HG03439 (cell line): ENCODE measurements around the gene ADNP2.
A peak's percentile ranks its signal among the peaks of the same experiment; 100 is the strongest.
"Not testable (repeated sequence)": the region's sequence is repeated elsewhere in the genome, so short reads cannot be mapped to it uniquely, and the experiment has no call there.

Experiments
- ATAC-seq: cut with Tn5 transposase; IDR thresholded peaks from one replicate; pipeline ENCODE4 v1.9.1; 2021; ENCODE audit warnings: mild to moderate bottlenecking, moderate library complexity; ENCODE audit not compliant: unreplicated experiment

Gene ADNP2

GRCh38 chr18:80147037-80147417 is 38.0 kb downstream of the ADNP2 start:
- ATAC-seq = peak; percentile 17

GRCh38 chr18:80147418-80148325 is 38.6 kb downstream of the ADNP2 start:
- ATAC-seq = peak; percentile 89

- ATAC-seq = peak; percentile 9
These were observed 39.5 kb downstream of the ADNP2 start for GRCh38 chr18:80148326-80149199.

GRCh38 chr18:80149667-80150066 is 40.6 kb downstream of the ADNP2 start:
- ATAC-seq = no peak

GRCh38 chr18:80154293-80154692 is 45.2 kb downstream of the ADNP2 start:
- no peak for ATAC-seq

- peak; percentile 54 for ATAC-seq
These were observed 48.8 kb downstream of the ADNP2 start for GRCh38 chr18:80157708-80158343.

- no peak for ATAC-seq
These were observed 49.3 kb downstream of the ADNP2 start for GRCh38 chr18:80158365-80158764.

- no peak for ATAC-seq
These were observed 50.9 kb downstream of the ADNP2 start for GRCh38 chr18:80159713-80160636.

- no peak for ATAC-seq
These were observed 52.8 kb downstream of the ADNP2 start for GRCh38 chr18:80161781-80162417.

- no peak for ATAC-seq
These were observed 54.1 kb downstream of the ADNP2 start for GRCh38 chr18:80163183-80163582.

GRCh38 chr18:80164727-80165355 is 55.8 kb downstream of the ADNP2 start:
- ATAC-seq = not testable (repeated sequence)

GRCh38 chr18:80166240-80166639 is 57.2 kb downstream of the ADNP2 start:
- ATAC-seq = no peak

GRCh38 chr18:80166725-80167124 is 57.7 kb downstream of the ADNP2 start:
- no peak for ATAC-seq

- no peak for ATAC-seq
These were observed 58.3 kb downstream of the ADNP2 start for GRCh38 chr18:80167331-80167730.

- ATAC-seq = no peak
These were observed 58.9 kb downstream of the ADNP2 start for GRCh38 chr18:80167931-80168330.

- ATAC-seq = no peak
These were observed 59.3 kb downstream of the ADNP2 start for GRCh38 chr18:80168346-80168745.

- no peak for ATAC-seq
These were observed 59.9 kb downstream of the ADNP2 start for GRCh38 chr18:80168982-80169381.

GRCh38 chr18:80169607-80170006 is 60.5 kb downstream of the ADNP2 start:
- no peak for ATAC-seq

GRCh38 chr18:80170395-80171053 is 61.5 kb downstream of the ADNP2 start:
- no peak for ATAC-seq
